Measurements from ENCODE around the gene MAPT. TPM values are rescaled to one million over a fixed set of nuclear protein-coding genes. Genes with fewer than 3 reads are reported as not detected.

MAPT gene
- polyA plus RNA-seq, 1 experiment: 0.27 TPM

DNA sequence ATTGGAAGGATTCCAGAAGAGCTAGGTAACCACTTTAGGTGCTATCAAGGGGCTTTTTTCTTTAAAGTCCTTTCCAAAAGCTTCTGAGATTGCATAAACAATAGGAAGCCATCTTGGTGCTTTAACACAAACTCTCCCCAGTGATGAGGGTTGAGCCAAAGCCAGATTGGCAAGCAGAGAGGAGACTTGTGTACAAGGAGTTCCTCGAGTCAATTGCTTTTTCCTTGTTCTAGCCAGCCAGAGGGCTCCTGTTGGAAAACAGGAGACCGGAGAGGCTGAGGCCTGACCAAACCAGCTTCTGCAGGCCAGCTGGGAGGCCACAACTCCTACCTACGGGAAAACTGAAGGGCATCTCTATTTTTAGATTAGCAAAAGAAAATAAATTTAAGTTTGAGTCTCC, 46.5 kb downstream of the MAPT start:
- H3K4me3 ChIP-seq (ENCODE audit: low read depth, low read length): no peak overlapping the region
- H3K27ac ChIP-seq (ENCODE audit: low read depth, low read length): no peak overlapping the region
- H3K27me3 ChIP-seq (ENCODE audit: control insufficient read depth, insufficient read depth, low read length): peaks cover 35% of the 10 kb centered on the region
- H3K9me3 ChIP-seq (ENCODE audit: control insufficient read depth, insufficient read depth, low read length): no peaks in the 10 kb centered on the region
- TF ChIP-seq, protein P1, sequence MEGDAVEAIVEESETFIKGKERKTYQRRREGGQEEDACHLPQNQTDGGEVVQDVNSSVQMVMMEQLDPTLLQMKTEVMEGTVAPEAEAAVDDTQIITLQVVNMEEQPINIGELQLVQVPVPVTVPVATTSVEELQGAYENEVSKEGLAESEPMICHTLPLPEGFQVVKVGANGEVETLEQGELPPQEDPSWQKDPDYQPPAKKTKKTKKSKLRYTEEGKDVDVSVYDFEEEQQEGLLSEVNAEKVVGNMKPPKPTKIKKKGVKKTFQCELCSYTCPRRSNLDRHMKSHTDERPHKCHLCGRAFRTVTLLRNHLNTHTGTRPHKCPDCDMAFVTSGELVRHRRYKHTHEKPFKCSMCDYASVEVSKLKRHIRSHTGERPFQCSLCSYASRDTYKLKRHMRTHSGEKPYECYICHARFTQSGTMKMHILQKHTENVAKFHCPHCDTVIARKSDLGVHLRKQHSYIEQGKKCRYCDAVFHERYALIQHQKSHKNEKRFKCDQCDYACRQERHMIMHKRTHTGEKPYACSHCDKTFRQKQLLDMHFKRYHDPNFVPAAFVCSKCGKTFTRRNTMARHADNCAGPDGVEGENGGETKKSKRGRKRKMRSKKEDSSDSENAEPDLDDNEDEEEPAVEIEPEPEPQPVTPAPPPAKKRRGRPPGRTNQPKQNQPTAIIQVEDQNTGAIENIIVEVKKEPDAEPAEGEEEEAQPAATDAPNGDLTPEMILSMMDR (IDR thresholded peaks at IDR 0.05; ENCODE audit: low read depth, low read length): no peak
- ChIA-PET POLR2A (no interaction called here), CTCF (interaction anchor here (0.6 to 1.3 kb wide), 2 partner anchors 8 to 70 kb away, joined by 3 to 4 read pairs; no protein-coding TSS in a partner anchor)
- DNase-seq (ENCODE audit: low read depth, low spot score): no peak

DNA sequence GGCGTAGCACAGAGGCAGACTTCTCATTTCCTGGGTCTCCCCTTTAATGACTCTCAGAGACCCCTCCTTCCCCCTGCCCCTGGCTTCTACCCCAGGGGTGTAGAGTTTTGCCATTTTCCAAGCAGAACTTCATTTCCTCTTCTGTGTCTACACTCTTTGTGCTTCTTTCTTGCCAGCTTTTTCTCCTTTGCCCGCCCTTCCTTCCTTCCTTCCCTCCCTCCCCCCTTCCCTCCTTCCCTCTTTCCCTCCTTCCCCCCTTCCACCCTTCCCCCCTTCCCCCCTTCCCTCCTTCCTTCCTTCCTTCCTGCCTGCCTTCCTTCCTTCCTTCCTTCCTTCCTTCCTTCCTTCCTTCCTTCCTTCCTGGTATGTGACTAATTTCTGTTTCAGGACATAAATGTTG, 47.0 kb downstream of the MAPT start:
- Histone ChIP-seq H3K27ac (ENCODE audit: low read depth, low read length) (no peak overlapping the region), H3K9me3 (ENCODE audit: control insufficient read depth, insufficient read depth, low read length) (no peaks in the 10 kb centered on the region), H3K27me3 (ENCODE audit: control insufficient read depth, insufficient read depth, low read length) (peaks cover 33% of the 10 kb centered on the region), H3K4me3 (ENCODE audit: low read depth, low read length) (no peak overlapping the region)
- ChIA-PET CTCF (interaction anchor here (1.3 kb wide), 1 partner anchor 8 kb away, joined by 4 read pairs; no protein-coding TSS in a partner anchor), POLR2A (no interaction called here)
- DNase-seq (ENCODE audit: low read depth, low spot score): no peak
- TF ChIP-seq, protein P1 (IDR thresholded peaks at IDR 0.05; ENCODE audit: low read depth, low read length): no peak

DNA sequence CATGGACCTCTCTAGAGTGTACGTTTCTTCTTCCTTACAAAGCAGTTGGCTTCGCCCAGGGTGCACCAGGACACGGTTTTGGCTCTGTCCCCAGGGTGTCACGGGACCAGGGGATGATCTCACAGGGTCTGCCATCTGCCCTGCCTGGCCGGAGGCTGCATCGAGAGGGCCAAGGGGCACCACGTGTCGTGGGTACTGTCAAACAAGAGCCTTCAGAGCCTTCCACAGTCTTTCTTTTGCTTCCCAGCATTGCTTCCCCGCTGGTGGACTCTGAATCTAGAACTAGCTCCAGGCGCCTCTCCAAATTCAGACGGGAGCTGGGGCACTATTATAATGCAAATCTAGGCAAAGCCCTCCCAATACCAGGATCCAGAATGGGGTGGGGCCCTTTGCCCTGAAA, 47.9 kb downstream of the MAPT start:
- CTCF ChIA-PET: no interaction called here
- Histone ChIP-seq H3K27me3 (ENCODE audit: control insufficient read depth, insufficient read depth, low read length) (peaks cover 33% of the 10 kb centered on the region), H3K4me3 (ENCODE audit: low read depth, low read length) (no peak overlapping the region), H3K9me3 (ENCODE audit: control insufficient read depth, insufficient read depth, low read length) (no peaks in the 10 kb centered on the region), H3K27ac (ENCODE audit: low read depth, low read length) (no peak overlapping the region)
- POLR2A ChIA-PET: no interaction called here
- TF ChIP-seq, protein P1 (IDR thresholded peaks at IDR 0.05; ENCODE audit: low read depth, low read length): no peak
- no peak for DNase-seq (ENCODE audit: low read depth, low spot score)

DNA sequence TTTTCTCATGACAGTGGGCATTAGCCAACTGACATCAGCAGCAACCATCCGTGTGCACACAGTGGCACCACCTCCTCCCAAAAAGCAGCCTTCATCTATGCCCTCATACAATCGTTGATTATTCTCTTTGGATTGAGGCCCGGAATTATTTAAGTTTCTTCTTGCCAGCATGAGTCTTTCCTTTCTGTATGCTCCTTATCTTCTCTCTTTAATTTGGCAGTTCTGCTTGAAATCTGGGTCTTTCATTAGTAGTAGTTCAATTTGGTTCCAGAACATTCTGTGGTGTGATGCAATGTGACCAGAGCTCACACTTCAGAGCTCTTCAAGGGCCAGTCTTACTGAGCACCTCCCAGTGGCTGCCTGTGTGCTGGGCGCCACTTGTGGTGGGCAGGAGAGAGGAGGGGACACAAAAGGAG, 52.5 kb downstream of the MAPT start:
- CTCF ChIA-PET: interaction anchor here (1.4 kb wide), 1 partner anchor 20 kb away, joined by 3 read pairs; no protein-coding TSS in a partner anchor
- TF ChIP-seq, protein P1 (IDR thresholded peaks at IDR 0.05; ENCODE audit: low read depth, low read length): no peak
- DNase-seq (ENCODE audit: low read depth, low spot score): no peak

DNA sequence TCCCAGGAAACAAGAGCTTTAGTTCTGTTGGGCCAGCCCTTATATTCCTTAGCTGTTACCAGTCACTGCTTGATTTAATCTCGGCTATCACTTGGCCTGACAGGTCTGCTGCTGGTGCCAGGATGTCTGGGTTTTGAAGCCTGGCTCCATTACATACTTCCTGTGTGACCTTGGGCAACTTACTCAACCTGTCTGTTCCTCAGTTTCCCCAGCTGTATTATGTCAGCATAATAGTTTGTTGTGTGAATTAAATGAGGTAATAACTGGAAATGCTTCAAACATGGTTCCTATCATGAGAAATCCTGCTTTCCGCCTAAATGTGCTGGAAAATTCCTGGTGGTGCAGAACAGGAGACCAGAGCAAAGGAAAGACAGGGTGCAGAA, 54.1 kb downstream of the MAPT start:
- no peak for DNase-seq (ENCODE audit: low read depth, low spot score)
- CTCF ChIA-PET: interaction anchor here (1.0 to 2.2 kb wide), 15 partner anchors 8 to 308 kb away, joined by 3 to 11 read pairs (median 4); no protein-coding TSS in a partner anchor
- no peaks in the 10 kb centered on the region for H3K9me3 ChIP-seq (ENCODE audit: control insufficient read depth, insufficient read depth, low read length)

More for the DNA sequence above, 52.5 kb downstream of the MAPT start:
- Histone ChIP-seq H3K4me3 (ENCODE audit: low read depth, low read length) (no peak overlapping the region), H3K27me3 (ENCODE audit: control insufficient read depth, insufficient read depth, low read length) (peaks cover 49% of the 10 kb centered on the region), H3K27ac (ENCODE audit: low read depth, low read length) (no peak overlapping the region), H3K9me3 (ENCODE audit: control insufficient read depth, insufficient read depth, low read length) (no peaks in the 10 kb centered on the region)
- POLR2A ChIA-PET: no interaction called here

More for the DNA sequence above, 54.1 kb downstream of the MAPT start:
- peaks cover 39% of the 10 kb centered on the region for H3K27me3 ChIP-seq (ENCODE audit: control insufficient read depth, insufficient read depth, low read length)
- POLR2A ChIA-PET: no interaction called here
- no peak overlapping the region for H3K27ac ChIP-seq (ENCODE audit: low read depth, low read length)
- H3K4me3 ChIP-seq (ENCODE audit: low read depth, low read length): no peak overlapping the region
- TF ChIP-seq, protein P1 (IDR thresholded peaks at IDR 0.05; ENCODE audit: low read depth, low read length): no peak
